Measurements from ENCODE around the gene SAMD3. TPM values are rescaled to one million over a fixed set of nuclear protein-coding genes. Genes with fewer than 3 reads are reported as not detected.

The SAMD3 gene
- total RNA-seq, 1 experiment from 2014 or later = 0.39 TPM

DNA sequence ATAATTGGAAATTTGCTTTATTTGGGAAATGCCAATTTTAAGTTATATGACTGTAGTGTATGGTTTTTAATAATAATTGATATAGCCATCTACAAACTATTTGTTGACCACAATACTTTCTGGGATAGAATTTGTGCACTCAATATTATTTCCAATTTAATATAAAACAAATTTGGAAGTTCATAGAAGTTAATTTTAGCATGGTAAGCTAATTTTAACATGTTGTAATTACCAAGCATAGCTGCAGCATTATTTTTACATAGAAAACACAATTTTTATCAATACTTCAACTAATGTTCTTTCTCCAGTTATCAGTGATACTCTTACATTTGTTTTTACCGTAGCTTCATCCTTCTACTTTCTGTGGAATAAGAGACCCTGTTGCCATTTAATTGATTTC is 103.5 kb downstream of the SAMD3 start:
- no peaks in the 10 kb centered on the region for H3K4me1 ChIP-seq (ENCODE audit: insufficient read depth, low read length)
- no peak overlapping the region for H3K4me3 Mint-ChIP-seq
- WGBS (ENCODE audit: extremely low coverage, insufficient read length, low lambda C conversion rate) = no CpG with 5 or more reads among the region's 1 CpG
- no peak overlapping the region for H2BK20ac ChIP-seq (ENCODE audit: low read depth, low read length, poor library complexity, severe bottlenecking)
- no peak overlapping the region for H2AK5ac ChIP-seq (ENCODE audit: insufficient read length, low read length)
- H2BK5ac ChIP-seq (ENCODE audit: insufficient read length, low read length) = no peak overlapping the region
- no peaks in the 10 kb centered on the region for H3K27me3 Mint-ChIP-seq (ENCODE audit: low read depth)
- H3K18ac ChIP-seq (ENCODE audit: insufficient read length, low read depth, low read length) = no peak overlapping the region
- no peak overlapping the region for H3K4ac ChIP-seq (ENCODE audit: low read depth, low read length)
- no peaks in the 10 kb centered on the region for H3K4me1 Mint-ChIP-seq
- H3K79me2 ChIP-seq (ENCODE audit: insufficient read depth, low read length) = no peaks in the 10 kb centered on the region
- no peaks in the 10 kb centered on the region for H4K20me1 ChIP-seq (ENCODE audit: control insufficient read depth, insufficient read depth, insufficient read length)
- H2BK120ac ChIP-seq (ENCODE audit: low read depth, low read length, poor library complexity, severe bottlenecking) = no peak overlapping the region
- no peak overlapping the region for H2BK15ac ChIP-seq (ENCODE audit: low read depth, low read length)
- H3K27me3 ChIP-seq (ENCODE audit: insufficient read depth, low read length) = no peaks in the 10 kb centered on the region
- no peak overlapping the region for H3K56ac ChIP-seq (ENCODE audit: insufficient read length, low read depth, low read length)
- no peaks in the 10 kb centered on the region; a peak in 1 of 7 replicates for H3K36me3 Mint-ChIP-seq (ENCODE audit: insufficient read depth in 1 of 3, low read depth in 3 of 3)
- H3K27ac ChIP-seq (ENCODE audit: insufficient read length, low read depth, low read length) = no peak overlapping the region
- DNase-seq = no peak
- no peaks in the 10 kb centered on the region for H3K9me3 ChIP-seq (ENCODE audit: control insufficient read depth, low read depth, low read length)
- no peak overlapping the region for H2BK12ac ChIP-seq (ENCODE audit: insufficient read length, low read depth, low read length)
- H3K9ac ChIP-seq (ENCODE audit: extremely low read depth, insufficient read length, low read length) = no peak overlapping the region
- TF ChIP-seq, protein P1, sequence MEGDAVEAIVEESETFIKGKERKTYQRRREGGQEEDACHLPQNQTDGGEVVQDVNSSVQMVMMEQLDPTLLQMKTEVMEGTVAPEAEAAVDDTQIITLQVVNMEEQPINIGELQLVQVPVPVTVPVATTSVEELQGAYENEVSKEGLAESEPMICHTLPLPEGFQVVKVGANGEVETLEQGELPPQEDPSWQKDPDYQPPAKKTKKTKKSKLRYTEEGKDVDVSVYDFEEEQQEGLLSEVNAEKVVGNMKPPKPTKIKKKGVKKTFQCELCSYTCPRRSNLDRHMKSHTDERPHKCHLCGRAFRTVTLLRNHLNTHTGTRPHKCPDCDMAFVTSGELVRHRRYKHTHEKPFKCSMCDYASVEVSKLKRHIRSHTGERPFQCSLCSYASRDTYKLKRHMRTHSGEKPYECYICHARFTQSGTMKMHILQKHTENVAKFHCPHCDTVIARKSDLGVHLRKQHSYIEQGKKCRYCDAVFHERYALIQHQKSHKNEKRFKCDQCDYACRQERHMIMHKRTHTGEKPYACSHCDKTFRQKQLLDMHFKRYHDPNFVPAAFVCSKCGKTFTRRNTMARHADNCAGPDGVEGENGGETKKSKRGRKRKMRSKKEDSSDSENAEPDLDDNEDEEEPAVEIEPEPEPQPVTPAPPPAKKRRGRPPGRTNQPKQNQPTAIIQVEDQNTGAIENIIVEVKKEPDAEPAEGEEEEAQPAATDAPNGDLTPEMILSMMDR (conservative IDR thresholded peaks at IDR 0.05) = no peak
- H3K4me2 ChIP-seq (ENCODE audit: insufficient read depth, insufficient read length, low read length) = no peak overlapping the region
- no peak overlapping the region for H4K8ac ChIP-seq (replicated peaks; ENCODE audit: insufficient read length, low read depth, low read length)
- no peaks in the 10 kb centered on the region for H3K23me2 ChIP-seq (ENCODE audit: insufficient read length, low read depth, low read length, poor library complexity, severe bottlenecking)
- no peaks in the 10 kb centered on the region for H3K9me3 Mint-ChIP-seq
- no peak overlapping the region for H3K14ac ChIP-seq (ENCODE audit: insufficient read depth, low read length)
- H2AFZ ChIP-seq (ENCODE audit: low read length) = no peak overlapping the region
- H3K27ac Mint-ChIP-seq = no peak overlapping the region
- H4K5ac ChIP-seq (ENCODE audit: insufficient read length, low read depth, low read length) = no peak overlapping the region
- no peaks in the 10 kb centered on the region for H3K79me1 ChIP-seq (ENCODE audit: insufficient read depth, low read depth, low read length, poor library complexity, severe bottlenecking)
- H3T11ph ChIP-seq (ENCODE audit: low read length) = no peak overlapping the region
- H4K91ac ChIP-seq (ENCODE audit: insufficient read length, low read depth, low read length) = no peak overlapping the region
- H3K23ac ChIP-seq (ENCODE audit: insufficient read length, low read depth, low read length) = no peak overlapping the region
